ENCODE data around the gene PPP1R3G.

DNA sequence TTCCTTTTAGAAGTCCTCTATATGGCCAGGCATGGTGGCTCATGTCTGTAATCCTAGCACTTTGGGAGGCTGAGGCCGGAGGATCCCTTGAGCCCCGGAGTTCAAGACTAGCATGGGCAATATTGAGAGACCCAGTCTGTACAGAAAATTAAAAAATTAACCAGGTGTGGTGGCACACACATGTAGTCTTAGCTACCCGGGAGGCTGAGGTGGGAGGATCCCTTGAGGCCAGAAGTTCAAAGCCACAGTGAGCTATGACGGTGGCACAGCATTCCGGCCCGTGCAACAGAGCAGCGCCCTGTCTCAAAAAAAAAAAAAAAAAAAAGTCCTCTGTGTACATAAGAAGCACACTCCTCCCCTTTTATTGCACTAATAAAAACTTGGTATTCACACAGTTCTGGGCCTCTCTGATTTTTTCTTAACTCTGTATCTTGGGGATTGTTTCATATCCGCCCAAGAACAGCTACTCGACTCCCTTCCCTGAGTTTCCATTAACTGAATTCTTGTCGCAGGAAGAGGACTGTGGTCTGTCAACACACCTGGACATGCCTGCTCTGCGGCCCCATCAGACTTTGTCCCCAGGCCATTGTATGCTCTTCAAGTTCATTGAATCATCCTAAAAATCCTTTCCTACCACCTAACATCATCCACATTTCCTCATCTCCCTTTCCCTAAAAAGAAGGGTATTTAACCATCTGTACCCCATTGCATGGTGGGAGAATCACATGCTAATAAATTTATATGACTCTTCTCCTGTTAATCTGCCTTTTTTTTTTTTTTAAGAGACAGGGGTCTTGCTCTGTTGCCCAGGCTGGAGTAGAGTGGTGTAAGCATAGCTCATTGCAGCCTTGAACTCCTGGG is 25.9 kb upstream of the PPP1R3G start:
- TF ChIP-seq POLR2A (IDR thresholded peaks at IDR 0.05) (no peak), CTCF (IDR thresholded peaks at IDR 0.05) (no peak)
